H1 (cell line): ENCODE data around the gene RNF114. TPM values are rescaled to one million over a fixed set of nuclear protein-coding genes. Genes with fewer than 3 reads are reported as not detected.

ENCODE experiments used
- CTCF ChIA-PET: fragments of 300-600 bp; sonication (Branson Sonifier 250); formaldehyde crosslinking; loops from one replicate; lab custom pipeline; 2021; ENCODE audit not compliant: partially characterized antibody; lab: Charles Lee
- POLR2A ChIA-PET: fragments of 300-600 bp; sonication (Branson Sonifier 250); formaldehyde crosslinking; loops from one replicate; lab custom pipeline; 2021; ENCODE audit warnings: inconsistent platforms; ENCODE audit not compliant: partially characterized antibody; lab: Charles Lee
- DNase-seq, 2 experiments: peaks; one replicate each; pipeline versions ENCODE4 v3.0.0 to v3.0.0-alpha.2; 2010 to 2022; ENCODE audit warnings: low spot score in 2 of 2, low read depth in 1 of 2, mixed read lengths in 1 of 2
- FAIRE-seq: peaks from 2 replicates; lab custom pipeline; 2011; peaks lifted over from hg19 to GRCh38; lab: Jason Lieb, UNC
- H2AFZ ChIP-seq: 2 replicates; pipeline ENCODE4 v1.8.1; 2012; ENCODE audit warnings: low read length, inconsistent platforms
- H2AK5ac ChIP-seq: 2 replicates; pipeline ENCODE4 v1.6.1; 2013; ENCODE audit warnings: low read depth, low read length
- H2BK120ac ChIP-seq: replicated peaks from 2 replicates; pipeline ENCODE3; 2013; ENCODE audit warnings: low read depth, low read length, inconsistent platforms
- H2BK12ac ChIP-seq: 2 replicates; pipeline ENCODE4 v1.6.1; 2013; ENCODE audit warnings: low read depth, low read length
- H2BK15ac ChIP-seq: 2 replicates; pipeline ENCODE4 v1.6.1; 2013; ENCODE audit warnings: low read length
- H2BK20ac ChIP-seq: 2 replicates; pipeline ENCODE4 v1.6.1; 2013; ENCODE audit warnings: low read length
- H2BK5ac ChIP-seq: 2 replicates; pipeline ENCODE4 v1.6.1; 2013; ENCODE audit warnings: low read depth, low read length
- H3K14ac ChIP-seq: 2 replicates; pipeline ENCODE4 v1.6.1; 2013; ENCODE audit warnings: inconsistent platforms; ENCODE audit not compliant: insufficient read length
- H3K18ac ChIP-seq: 2 replicates; pipeline ENCODE4 v1.6.1; 2013; ENCODE audit warnings: low read length; ENCODE audit errors: extremely low read depth
- H3K23ac ChIP-seq: 2 replicates; pipeline ENCODE4 v1.6.1; 2013; ENCODE audit warnings: inconsistent platforms; ENCODE audit not compliant: insufficient read length
- H3K23me2 ChIP-seq: 2 replicates; pipeline ENCODE4 v1.6.1; 2013; ENCODE audit warnings: low read depth, low read length
- H3K27ac ChIP-seq: 2 replicates; pipeline ENCODE4 v1.6.1; 2011; ENCODE audit warnings: low read depth, low read length, inconsistent platforms
- H3K27me3 ChIP-seq, 4 experiments: replicated peaks in 1 of 4; 1 replicate in 1 of 4; 2 replicates in 3 of 4; pipeline versions ENCODE4 v1.6.1 to v1.8.1; 2011 to 2013; ENCODE audit warnings: low read length in 3 of 4, mild to moderate bottlenecking in 3 of 4, inconsistent platforms in 2 of 4, mixed read lengths in 2 of 4, moderate library complexity in 1 of 4; ENCODE audit not compliant: control insufficient read depth in 3 of 4, insufficient read depth in 3 of 4; ENCODE audit errors: extremely low read depth in 1 of 4
- H3K36me3 ChIP-seq, 4 experiments: 2 replicates each; pipeline versions ENCODE4 v1.6.1 to v1.8.1; 2011 to 2013; ENCODE audit warnings: mild to moderate bottlenecking in 4 of 4, low read length in 3 of 4, moderate library complexity in 2 of 4, control low read depth in 1 of 4, inconsistent platforms in 1 of 4; ENCODE audit not compliant: insufficient read depth in 4 of 4, control insufficient read depth in 2 of 4
- H3K4ac ChIP-seq: replicated peaks from 2 replicates; pipeline ENCODE3; 2013; ENCODE audit warnings: low read length, low read depth, mixed read lengths, inconsistent platforms; ENCODE audit not compliant: insufficient read length
- H3K4me1 ChIP-seq, 4 experiments: replicated peaks in 1 of 4; 1 replicate in 1 of 4; 2 replicates in 3 of 4; pipeline versions ENCODE4 v1.6.1 to v1.8.1; 2011 to 2013; ENCODE audit warnings: low read length in 3 of 4, inconsistent platforms in 2 of 4, mixed read lengths in 1 of 4; ENCODE audit not compliant: insufficient read depth in 4 of 4, control insufficient read depth in 3 of 4
- H3K4me2 ChIP-seq, 2 experiments: 2 replicates each; pipeline versions ENCODE4 v1.6.1 to v1.8.1; 2011 to 2013; ENCODE audit warnings: low read depth in 2 of 2, low read length in 2 of 2, control low read depth in 1 of 2, inconsistent platforms in 1 of 2, mild to moderate bottlenecking in 1 of 2; ENCODE audit not compliant: insufficient read depth in 1 of 2
- H3K4me3 ChIP-seq, 4 experiments: fragments of 200-600, 300-600 bp in 1 of 4; sonication (generic), shearing (Covaris generic), sonication (Bioruptor Twin) in 1 of 4; 2 replicates each; pipeline versions ENCODE4 v1.5.1 to v1.8.1; 2011 to 2016; ENCODE audit warnings: low read length in 4 of 4, low read depth in 3 of 4, control low read depth in 2 of 4, inconsistent platforms in 2 of 4, mild to moderate bottlenecking in 2 of 4, mixed read lengths in 1 of 4, moderate library complexity in 1 of 4; ENCODE audit not compliant: insufficient read depth in 2 of 4; ENCODE audit errors: extremely low read depth in 1 of 4
- H3K56ac ChIP-seq: replicated peaks from 2 replicates; pipeline ENCODE3; 2013; ENCODE audit warnings: low read depth, mild to moderate bottlenecking, mixed read lengths, low read length, inconsistent platforms; ENCODE audit not compliant: insufficient read length
- H3K79me1 ChIP-seq: 2 replicates; pipeline ENCODE4 v1.6.1; 2013; ENCODE audit warnings: low read depth, low read length, control low read depth
- H3K79me2 ChIP-seq, 2 experiments: 2 replicates each; pipeline versions ENCODE4 v1.6.1 to v1.8.1; 2012 to 2013; ENCODE audit warnings: low read length in 2 of 2, mild to moderate bottlenecking in 2 of 2, inconsistent platforms in 1 of 2; ENCODE audit not compliant: insufficient read depth in 2 of 2, control insufficient read depth in 1 of 2
- H3K9ac ChIP-seq, 4 experiments: replicated peaks in 1 of 4; 1 replicate in 1 of 4; 2 replicates in 3 of 4; pipeline versions ENCODE4 v1.6.1 to v1.8.1; 2011 to 2013; ENCODE audit warnings: low read depth in 3 of 4, low read length in 3 of 4, control low read depth in 2 of 4, mild to moderate bottlenecking in 2 of 4, moderate library complexity in 2 of 4, inconsistent platforms in 1 of 4; ENCODE audit errors: extremely low read depth in 1 of 4
- H3K9me3 ChIP-seq, 2 experiments: 2 replicates each; pipeline versions ENCODE4 v1.6.1 to v1.8.1; 2012 to 2013; ENCODE audit warnings: mild to moderate bottlenecking in 2 of 2, moderate library complexity in 2 of 2, control low read depth in 1 of 2, inconsistent platforms in 1 of 2, low read depth in 1 of 2, low read length in 1 of 2, mixed read lengths in 1 of 2; ENCODE audit not compliant: insufficient read depth in 2 of 2
- H4K20me1 ChIP-seq, 2 experiments: replicated peaks in 1 of 2; 2 replicates each; pipeline versions ENCODE3 to v1.8.1; 2011 to 2013; ENCODE audit warnings: inconsistent platforms in 2 of 2, low read length in 2 of 2, mild to moderate bottlenecking in 1 of 2; ENCODE audit not compliant: insufficient read depth in 2 of 2, control insufficient read depth in 1 of 2
- H4K5ac ChIP-seq: 2 replicates; pipeline ENCODE4 v1.6.1; 2013; ENCODE audit warnings: low read length, low read depth, mixed read lengths, inconsistent platforms; ENCODE audit not compliant: insufficient read length
- H4K8ac ChIP-seq: 2 replicates; pipeline ENCODE4 v1.8.0; 2013; ENCODE audit warnings: mild to moderate bottlenecking, moderate library complexity, low read length, inconsistent platforms; ENCODE audit not compliant: insufficient read depth; ENCODE audit errors: extremely low read depth
- H4K91ac ChIP-seq: replicated peaks from 2 replicates; pipeline ENCODE3; 2013; ENCODE audit warnings: low read length, mixed read lengths, inconsistent platforms; ENCODE audit not compliant: insufficient read length
- POU5F1 ChIP-seq: IDR thresholded peaks from 2 replicates; pipeline ENCODE4 v1.6.1; 2011; ENCODE audit warnings: low read depth, mild to moderate bottlenecking, low read length, moderate library complexity
- RNF2 ChIP-seq: fragments of 200-900, 300-1000 bp; sonication (generic); IDR thresholded peaks from 2 replicates; pipeline ENCODE4 v1.7.1; 2016; ENCODE audit warnings: borderline replicate concordance, low read depth, mild to moderate bottlenecking, antibody characterized with exemption, low read length; ENCODE audit not compliant: poor library complexity, severe bottlenecking; ENCODE audit errors: missing control alignments
- WGBS, 2 experiments: shearing (Covaris generic) in 1 of 2; methylation state at CpG; one replicate each; pipeline versions ENCODE4 v1.1.6 to v1.1.7; 2013 to 2015; ENCODE audit warnings: low lambda C conversion rate in 2 of 2, mixed read lengths in 2 of 2, inconsistent platforms in 1 of 2, low coverage in 1 of 2, missing lambda C conversion rate in 1 of 2; ENCODE audit not compliant: insufficient replicate concordance in 2 of 2, insufficient coverage in 1 of 2, insufficient read length in 1 of 2; ENCODE audit errors: extremely low coverage in 1 of 2, missing lambda C conversion rate in 1 of 2; 5-methylcytosine and 5-hydroxymethylcytosine counted together
- polyA plus RNA-seq, 7 experiments: library from polyadenylated mRNA; depleted of rRNA in 3 of 7; stranded (reverse) in 5 of 7; unstranded in 2 of 7; fragments of >200 nt in 5 of 7; fragments of 200-250 nt in 2 of 7; gene quantifications; 1 replicate in 5 of 7; 2 replicates in 1 of 7; 4 replicates in 1 of 7; pipeline versions ENCODE4 v1.2.1 to v1.2.3, GENCODE V29; 2011 to 2013; ENCODE audit warnings: missing spikeins in 2 of 7, mixed read lengths in 2 of 7
- total RNA-seq: library from RNA; stranded (reverse); fragmentation: NEBNext Ultra II Directional; extraction: Animal tissue kit (Norgen Biotek cat#: 25700); gene quantifications from 2 replicates; pipeline ENCODE4 v1.2.1, GENCODE V29; 2021
- TF ChIP-seq, protein P1 (sequence below): IDR thresholded peaks from 2 replicates; pipeline ENCODE4 v1.6.1; 2012; ENCODE audit warnings: low read length, inconsistent platforms

RNF114 gene
- total and polyA plus RNA-seq, 2 of the 8 experiments (the other 6 are each of a cell fraction or from before 2014, with no cell fraction given): 81.7 to 89.9 TPM

DNA sequence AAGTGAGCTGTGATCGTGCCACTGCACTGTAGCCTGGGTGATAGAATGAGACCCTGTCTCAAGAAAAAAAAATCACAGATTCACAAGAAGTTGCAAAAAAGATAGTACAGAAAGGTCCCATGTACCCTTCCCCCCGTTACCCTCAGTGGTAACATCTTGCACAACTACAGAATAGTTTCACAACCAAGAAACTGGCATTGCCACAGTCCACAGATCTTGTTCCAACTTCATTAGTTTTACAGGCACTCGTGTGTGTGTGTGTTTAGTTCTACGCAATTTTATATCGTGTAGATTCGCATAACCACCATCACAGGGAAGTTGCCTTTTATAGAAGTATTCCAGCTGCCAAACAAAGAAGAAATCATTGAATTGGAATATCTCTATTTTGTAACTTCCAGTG, 40.0 kb upstream of the RNF114 start:
- Histone ChIP-seq H2AFZ (no peak overlapping the region), H3K23ac (no peak overlapping the region), H2BK20ac (no peak overlapping the region), H3K14ac (no peak overlapping the region), H4K8ac (no peak overlapping the region), H4K5ac (no peak overlapping the region), H3K27me3 (no peaks in the 10 kb centered on the region), H3K4ac (no peak overlapping the region), H3K4me1 (peaks cover 0 to 3% (median 1%) of the 10 kb centered on the region in 4 experiments; a peak in 1 of 7 replicates), H4K91ac (no peak overlapping the region), H3K4me3 (no peak overlapping the region), H3K18ac (no peak overlapping the region), H2BK12ac (no peak overlapping the region), H3K56ac (no peak overlapping the region), H3K27ac (no peak overlapping the region), H4K20me1 (peaks cover 0 to 2% of the 10 kb centered on the region in 2 experiments), H3K23me2 (no peaks in the 10 kb centered on the region), H3K4me2 (no peak overlapping the region), H3K79me1 (no peaks in the 10 kb centered on the region), H2BK15ac (no peak overlapping the region), H3K9ac (no peak overlapping the region), H2BK5ac (no peak overlapping the region), H3K36me3 (no peaks in the 10 kb centered on the region), H3K9me3 (no peaks in the 10 kb centered on the region), H2AK5ac (no peak overlapping the region), H3K79me2 (no peaks in the 10 kb centered on the region), H2BK120ac (no peak overlapping the region)
- ChIA-PET POLR2A (no interaction called here), CTCF (interaction anchor here (0.7 to 12.8 kb wide), 3 partner anchors 11 to 356 kb away, joined by 3 to 199 read pairs (median 4); no protein-coding TSS in a partner anchor)
- DNase-seq (no peak), FAIRE-seq (no peak)
- TF ChIP-seq RNF2 (no peak), POU5F1 (no peak)
- TF ChIP-seq, protein P1, sequence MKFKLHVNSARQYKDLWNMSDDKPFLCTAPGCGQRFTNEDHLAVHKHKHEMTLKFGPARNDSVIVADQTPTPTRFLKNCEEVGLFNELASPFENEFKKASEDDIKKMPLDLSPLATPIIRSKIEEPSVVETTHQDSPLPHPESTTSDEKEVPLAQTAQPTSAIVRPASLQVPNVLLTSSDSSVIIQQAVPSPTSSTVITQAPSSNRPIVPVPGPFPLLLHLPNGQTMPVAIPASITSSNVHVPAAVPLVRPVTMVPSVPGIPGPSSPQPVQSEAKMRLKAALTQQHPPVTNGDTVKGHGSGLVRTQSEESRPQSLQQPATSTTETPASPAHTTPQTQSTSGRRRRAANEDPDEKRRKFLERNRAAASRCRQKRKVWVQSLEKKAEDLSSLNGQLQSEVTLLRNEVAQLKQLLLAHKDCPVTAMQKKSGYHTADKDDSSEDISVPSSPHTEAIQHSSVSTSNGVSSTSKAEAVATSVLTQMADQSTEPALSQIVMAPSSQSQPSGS: no peak
- WGBS, 2 experiments: 93% methylated on average over 6 of the region's 6 CpGs; no CpG with 5 or more reads in 1 of the 2 experiments
